PC-3 (cell line): ENCODE data around the gene ARL8A. TPM values are rescaled to one million over a fixed set of nuclear protein-coding genes. Genes with fewer than 3 reads are reported as not detected.
"Not testable (repeated sequence)": the region's sequence is repeated elsewhere in the genome, so short reads cannot be mapped to it uniquely, and the experiment has no call there.

Experiments used
- ATAC-seq: fragments of 200-7000 bp; cut with Tn5 transposase; 2 replicates; pipeline ENCODE4 v1.9.1; 2020; ENCODE audit warnings: mild to moderate bottlenecking, moderate library complexity
- BruUV-seq: library from RNA; stranded (reverse); fragments of 400-500 nt; replicated peaks from 2 replicates; lab custom pipeline; 2021; lab: Mats Ljungman, UMichigan
- CTCF ChIA-PET: fragments of 300-600 bp; sonication (Branson Sonifier 250); formaldehyde crosslinking; loops from one replicate; lab custom pipeline; 2022; ENCODE audit warnings: antibody characterized with exemption; lab: Charles Lee
- POLR2A ChIA-PET: fragments of 300-600 bp; sonication (Branson Sonifier 250); formaldehyde crosslinking; loops from one replicate; lab custom pipeline; 2022; ENCODE audit warnings: antibody characterized with exemption; ENCODE audit not compliant: unreplicated experiment; lab: Charles Lee
- DNase-seq: peaks from one replicate; pipeline ENCODE4 v3.0.0-alpha.2; 2015
- H2AFZ ChIP-seq: fragments of 300-600 bp; sonication (generic); 2 replicates; pipeline ENCODE4 v1.6.0; 2016; ENCODE audit warnings: antibody characterized with exemption, low read length
- H3F3A ChIP-seq: fragments of 300-600 bp; sonication (generic); one replicate; pipeline ENCODE4 v1.6.0; 2017; ENCODE audit warnings: antibody characterized with exemption, low read length, control low read depth, mild to moderate bottlenecking; ENCODE audit not compliant: unreplicated experiment
- H3K27ac ChIP-seq: fragments of 300-600 bp; sonication (generic); 2 replicates; pipeline ENCODE4 v1.5.1; 2016; ENCODE audit warnings: mild to moderate bottlenecking, low read length
- H3K27me3 ChIP-seq: fragments of 300-600 bp; sonication (generic); 2 replicates; pipeline ENCODE4 v1.6.1; 2016; ENCODE audit warnings: low read length, mixed read lengths
- H3K36me3 ChIP-seq: fragments of 300-600 bp; sonication (generic); 2 replicates; pipeline ENCODE4 v1.6.1; 2016; ENCODE audit warnings: low read depth, mixed run types, low read length, mixed read lengths
- H3K4me1 ChIP-seq: fragments of 300-600 bp; sonication (generic); 2 replicates; pipeline ENCODE4 v1.5.1; 2016; ENCODE audit warnings: low read length; ENCODE audit not compliant: insufficient read depth
- H3K4me2 ChIP-seq: fragments of 300-600 bp; sonication (generic); 2 replicates; pipeline ENCODE4 v1.6.0; 2016; ENCODE audit warnings: low read length
- H3K4me3 ChIP-seq: fragments of 300-600 bp; sonication (generic); 2 replicates; pipeline ENCODE4 v1.5.1; 2016; ENCODE audit warnings: mild to moderate bottlenecking, low read length, mixed read lengths
- H3K79me2 ChIP-seq: fragments of 300-600 bp; sonication (generic); 2 replicates; pipeline ENCODE4 v1.6.1; 2017; ENCODE audit warnings: low read length, mixed read lengths
- H3K9ac ChIP-seq: fragments of 300-600 bp; sonication (generic); 2 replicates; pipeline ENCODE4 v1.6.0; 2016; ENCODE audit warnings: mild to moderate bottlenecking, low read length
- H3K9me2 ChIP-seq: fragments of 300-600 bp; sonication (generic); replicated peaks from 2 replicates; pipeline ENCODE4 v1.6.1; 2016; ENCODE audit warnings: mixed run types, low read length, mixed read lengths
- H3K9me3 ChIP-seq: fragments of 300-600 bp; sonication (generic); 2 replicates; pipeline ENCODE4 v1.6.1; 2016; ENCODE audit warnings: low read length, mixed read lengths
- H4K20me1 ChIP-seq: fragments of 300-600 bp; sonication (generic); 2 replicates; pipeline ENCODE4 v1.6.1; 2016; ENCODE audit warnings: low read length, mixed read lengths
- EZH2 ChIP-seq: fragments of 300-600 bp; sonication (generic); IDR thresholded peaks from one replicate; pipeline ENCODE4 v1.6.1; 2017; ENCODE audit warnings: antibody characterized with exemption, mild to moderate bottlenecking, low read length; ENCODE audit not compliant: unreplicated experiment
- EZH2phosphoT487 ChIP-seq: fragments of 300-600 bp; sonication (generic); IDR thresholded peaks from 2 replicates; pipeline ENCODE4 v1.6.1; 2018; ENCODE audit warnings: mild to moderate bottlenecking, antibody characterized with exemption, low read length, borderline replicate concordance
- intact Hi-C: fragments of 100-400 bp; cut with micrococcal nuclease; formaldehyde crosslinking; loops from 2 replicates; pipeline ENCODE4 v1.9.0; 2023
- total RNA-seq: library from RNA; depleted of rRNA; stranded (reverse); fragments of >200 nt; gene quantifications from 2 replicates; pipeline ENCODE4 v1.2.3, GENCODE V29; 2014
- TF ChIP-seq, protein P1 (sequence below): fragments of 300-600 bp; sonication (generic); conservative IDR thresholded peaks from 2 replicates; pipeline ENCODE4 v1.5.1; 2017; ENCODE audit warnings: antibody characterized with exemption, low read depth, mild to moderate bottlenecking, low read length

The ARL8A gene
- total RNA-seq, 1 experiment from 2014 or later: 20.4 TPM

GRCh38 chr1:202181586-202181985 lies 37.0 kb upstream of the ARL8A start:
- Histone ChIP-seq H3K79me2 (no peaks in the 10 kb centered on the region), H4K20me1 (no peaks in the 10 kb centered on the region), H3K9me2 (no peaks in the 10 kb centered on the region), H3F3A (no peaks in the 10 kb centered on the region), H2AFZ (no peak overlapping the region), H3K36me3 (no peaks in the 10 kb centered on the region), H3K27ac (no peak overlapping the region), H3K9me3 (no peaks in the 10 kb centered on the region), H3K9ac (no peak overlapping the region), H3K4me3 (no peak overlapping the region), H3K4me1 (no peaks in the 10 kb centered on the region), H3K4me2 (no peak overlapping the region), H3K27me3 (no peaks in the 10 kb centered on the region)
- POLR2A ChIA-PET: no interaction called here
- TF ChIP-seq EZH2phosphoT487: no peak
- no peak for TF ChIP-seq EZH2
- TF ChIP-seq, protein P1, sequence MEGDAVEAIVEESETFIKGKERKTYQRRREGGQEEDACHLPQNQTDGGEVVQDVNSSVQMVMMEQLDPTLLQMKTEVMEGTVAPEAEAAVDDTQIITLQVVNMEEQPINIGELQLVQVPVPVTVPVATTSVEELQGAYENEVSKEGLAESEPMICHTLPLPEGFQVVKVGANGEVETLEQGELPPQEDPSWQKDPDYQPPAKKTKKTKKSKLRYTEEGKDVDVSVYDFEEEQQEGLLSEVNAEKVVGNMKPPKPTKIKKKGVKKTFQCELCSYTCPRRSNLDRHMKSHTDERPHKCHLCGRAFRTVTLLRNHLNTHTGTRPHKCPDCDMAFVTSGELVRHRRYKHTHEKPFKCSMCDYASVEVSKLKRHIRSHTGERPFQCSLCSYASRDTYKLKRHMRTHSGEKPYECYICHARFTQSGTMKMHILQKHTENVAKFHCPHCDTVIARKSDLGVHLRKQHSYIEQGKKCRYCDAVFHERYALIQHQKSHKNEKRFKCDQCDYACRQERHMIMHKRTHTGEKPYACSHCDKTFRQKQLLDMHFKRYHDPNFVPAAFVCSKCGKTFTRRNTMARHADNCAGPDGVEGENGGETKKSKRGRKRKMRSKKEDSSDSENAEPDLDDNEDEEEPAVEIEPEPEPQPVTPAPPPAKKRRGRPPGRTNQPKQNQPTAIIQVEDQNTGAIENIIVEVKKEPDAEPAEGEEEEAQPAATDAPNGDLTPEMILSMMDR: no peak
- CTCF ChIA-PET: no interaction called here
- intact Hi-C loops: no loop called here
- DNase-seq: no peak
- ATAC-seq: no peak
- no TSS peak for BruUV-seq

DNA sequence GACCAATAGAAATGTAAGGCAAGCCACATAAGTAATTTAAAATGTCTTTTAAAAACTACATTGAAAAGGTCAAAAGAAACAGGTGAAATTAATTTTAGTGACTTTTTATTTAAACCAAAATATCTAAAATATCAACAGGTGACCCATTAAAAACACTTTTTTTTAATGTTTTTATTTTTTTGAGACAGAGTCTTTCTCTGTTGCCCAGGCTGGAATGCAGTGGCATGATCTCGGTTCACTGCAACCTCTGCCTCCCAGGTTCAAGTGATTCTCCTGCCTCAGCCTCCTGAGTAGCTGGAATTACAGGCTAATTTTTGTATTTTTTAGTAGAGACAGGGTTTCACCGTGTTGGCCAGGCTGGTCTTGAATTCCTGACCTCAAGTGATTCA lies 36.2 kb upstream of the ARL8A start:
- H3K4me1 ChIP-seq, H4K20me1 ChIP-seq, CTCF ChIA-PET, H3K27ac ChIP-seq, H3K36me3 ChIP-seq, H3K9me3 ChIP-seq, H3K4me3 ChIP-seq, POLR2A ChIA-PET, H2AFZ ChIP-seq, H3K9ac ChIP-seq, H3K4me2 ChIP-seq, H3K9me2 ChIP-seq, ATAC-seq, H3K27me3 ChIP-seq, H3F3A ChIP-seq, BruUV-seq, H3K79me2 ChIP-seq, intact Hi-C loops, DNase-seq: not testable (repeated sequence)

- no peaks in the 10 kb centered on the region for H3K79me2 ChIP-seq
- no peak overlapping the region for H3K27ac ChIP-seq
- no peaks in the 10 kb centered on the region for H3K9me2 ChIP-seq
- no peak for DNase-seq
- H3K9me3 ChIP-seq: no peaks in the 10 kb centered on the region
- intact Hi-C loops: no loop called here
- POLR2A ChIA-PET: no interaction called here
- H4K20me1 ChIP-seq: no peaks in the 10 kb centered on the region
- no peaks in the 10 kb centered on the region for H3F3A ChIP-seq
- H3K27me3 ChIP-seq: no peaks in the 10 kb centered on the region
- CTCF ChIA-PET: no interaction called here
- H3K4me1 ChIP-seq: no peaks in the 10 kb centered on the region
- no peaks in the 10 kb centered on the region for H3K36me3 ChIP-seq
- no peak overlapping the region for H3K9ac ChIP-seq
- no peak for ATAC-seq
- BruUV-seq: no TSS peak
- H3K4me2 ChIP-seq: no peak overlapping the region
- H3K4me3 ChIP-seq: no peak overlapping the region
- no peak overlapping the region for H2AFZ ChIP-seq
- no peak for TF ChIP-seq EZH2phosphoT487
- TF ChIP-seq EZH2: no peak
- TF ChIP-seq, protein P1: no peak
Measured at GRCh38 chr1:202179828-202180750, 35.6 kb upstream of the ARL8A start.
